ENCODE data around the gene DPYD.

DPYD gene

DNA sequence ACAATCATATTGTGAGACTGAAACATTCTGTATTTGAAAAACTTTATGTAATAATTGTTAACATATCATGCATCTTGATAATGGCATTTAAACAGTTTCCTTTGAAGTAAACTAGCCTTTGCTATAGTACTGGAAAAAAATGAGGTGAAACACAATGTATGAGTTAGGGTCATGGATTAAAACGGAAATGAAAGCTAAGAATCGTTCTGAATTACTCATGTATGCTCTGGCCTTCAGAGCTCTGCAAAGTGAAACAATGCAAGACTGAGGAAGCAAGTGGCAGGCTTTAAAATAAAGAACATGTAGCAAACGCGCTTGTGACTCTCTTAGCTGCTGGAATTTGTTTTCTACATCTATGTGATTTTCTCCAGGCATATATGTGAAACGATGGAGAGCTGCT lies 317.1 kb downstream of the DPYD start:
- no peak for DNase-seq

GRCh38 chr1:97603218-97603617 lies 317.6 kb downstream of the DPYD start:
- no peak for DNase-seq

DNA sequence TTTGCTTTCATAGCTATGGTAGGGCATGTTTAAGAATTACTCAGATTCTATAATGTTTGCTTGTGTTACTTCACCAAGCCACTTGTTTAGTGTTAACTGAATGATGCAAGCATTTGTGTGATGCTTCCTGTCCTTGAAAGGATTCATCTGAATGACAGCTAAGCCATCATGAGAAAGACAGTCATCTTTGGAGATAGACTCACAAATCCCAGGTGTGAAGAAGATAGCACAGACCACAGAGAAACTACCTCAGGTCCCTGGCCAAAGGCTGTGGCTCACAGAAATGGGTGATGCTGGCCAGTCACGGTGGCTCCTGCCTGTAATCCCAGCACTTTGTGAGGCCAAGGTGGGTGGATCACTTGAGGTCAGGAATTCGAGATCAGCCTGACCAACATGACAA lies 321.4 kb downstream of the DPYD start:
- no peak for DNase-seq

DNA sequence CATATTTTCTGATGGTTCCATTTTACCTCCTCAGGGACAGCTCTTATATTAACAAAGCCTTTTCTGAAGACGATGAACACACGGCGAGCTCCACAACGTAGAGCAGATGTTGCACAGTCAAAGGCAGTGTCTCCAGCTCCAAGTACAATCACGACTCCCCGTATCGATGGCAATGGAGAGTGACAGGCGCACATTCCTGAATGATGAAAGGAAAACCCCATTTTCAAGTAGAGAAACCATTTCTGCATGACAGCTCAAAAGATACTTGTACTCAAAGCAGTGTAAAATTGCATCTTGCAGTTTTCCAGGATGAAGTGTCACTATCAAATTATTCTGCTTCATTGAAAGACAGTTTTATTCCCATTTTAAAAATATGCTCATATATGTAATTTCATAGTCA lies 327.6 kb downstream of the DPYD start:
- no peak for DNase-seq

- DNase-seq = no peak
Observed at GRCh38 chr1:97588772-97589171, 332.1 kb downstream of the DPYD start.

GRCh38 chr1:97581614-97582051 lies 339.2 kb downstream of the DPYD start:
- no peak for DNase-seq

GRCh38 chr1:97577613-97578012 lies 343.2 kb downstream of the DPYD start:
- DNase-seq = no peak

DNA sequence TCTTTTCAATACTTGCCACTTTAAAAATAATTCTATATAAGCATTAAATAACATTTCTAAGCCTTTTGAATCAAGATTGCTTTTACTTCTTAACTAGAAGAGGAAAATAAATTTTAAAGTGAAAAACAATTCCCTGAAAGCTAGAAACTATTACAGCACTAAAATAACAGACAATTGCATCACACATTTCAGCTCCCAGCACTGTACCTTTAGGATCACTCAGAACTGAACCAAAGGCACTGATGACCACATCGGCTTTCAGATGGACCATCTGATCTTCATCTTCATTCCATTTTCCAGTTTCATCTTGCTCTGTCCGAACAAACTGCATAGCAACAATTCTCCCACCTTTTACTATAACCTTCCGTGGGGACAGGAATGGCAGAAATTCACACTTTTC lies 347.3 kb downstream of the DPYD start:
- no peak for DNase-seq

GRCh38 chr1:97572561-97572960 lies 348.3 kb downstream of the DPYD start:
- no peak for DNase-seq

- no peak for DNase-seq
Observed at GRCh38 chr1:97571760-97572159, 349.1 kb downstream of the DPYD start.

- DNase-seq = no peak
Observed at GRCh38 chr1:97570691-97571090, 350.1 kb downstream of the DPYD start.

GRCh38 chr1:97567000-97567749 lies 353.7 kb downstream of the DPYD start:
- DNase-seq = no peak

DNA sequence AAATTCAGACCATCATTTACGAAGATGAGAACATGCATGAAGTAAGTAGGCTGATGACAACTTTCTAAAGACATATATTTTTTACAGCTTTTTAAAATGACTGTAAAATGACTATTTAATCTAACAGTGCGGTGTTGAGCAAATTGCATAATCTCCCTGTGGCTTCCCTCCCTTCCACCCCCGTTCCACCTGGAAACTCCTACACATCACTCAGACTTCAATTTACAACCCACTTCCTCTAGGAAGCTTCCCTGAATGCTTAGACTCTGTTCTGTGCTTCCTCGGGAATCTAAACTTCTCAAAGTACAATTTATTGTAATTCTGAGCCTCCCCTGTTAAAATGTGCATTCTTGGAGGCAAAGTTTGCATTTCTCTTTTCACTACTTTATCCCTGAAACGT lies 354.9 kb downstream of the DPYD start:
- no peak for DNase-seq

DNA sequence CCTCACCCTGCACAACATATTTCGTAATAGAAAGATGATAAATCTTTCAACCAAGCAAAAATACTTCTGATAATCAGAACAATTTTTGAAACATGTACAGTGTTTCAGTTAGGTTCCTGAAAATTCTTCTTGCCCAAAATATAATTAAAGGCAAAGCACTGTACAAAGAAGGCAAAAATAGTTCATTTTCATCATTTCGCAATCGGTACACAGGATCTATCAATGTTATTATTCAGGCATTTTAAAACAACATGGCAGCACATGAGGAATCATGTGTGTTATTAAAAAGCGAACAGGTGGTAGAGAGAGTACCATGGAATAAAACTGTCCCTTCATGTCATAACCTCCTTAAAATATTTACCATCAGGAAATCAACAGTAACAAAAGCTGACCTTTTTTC lies 356.9 kb downstream of the DPYD start:
- no peak for DNase-seq

DNA sequence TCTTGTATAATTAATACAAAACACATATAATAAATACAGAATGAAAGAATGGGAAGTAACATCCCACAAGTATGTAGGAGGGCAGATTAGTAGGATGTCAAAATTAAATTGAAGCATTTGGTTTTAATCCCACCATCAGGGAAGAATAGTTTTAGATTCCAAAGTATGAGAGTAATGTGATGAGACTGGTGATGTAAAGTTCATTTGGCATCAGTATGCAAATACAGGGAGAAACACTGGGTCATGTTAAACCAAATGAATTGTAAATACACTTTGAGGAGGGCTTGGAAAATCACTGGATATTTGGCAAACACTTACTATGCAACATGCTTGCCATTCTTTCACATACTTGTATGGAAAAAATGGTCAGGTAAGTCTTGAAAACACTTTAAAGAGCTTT lies 358.8 kb downstream of the DPYD start:
- DNase-seq = no peak

GRCh38 chr1:97560714-97561113 lies 360.1 kb downstream of the DPYD start:
- no peak for DNase-seq

DNA sequence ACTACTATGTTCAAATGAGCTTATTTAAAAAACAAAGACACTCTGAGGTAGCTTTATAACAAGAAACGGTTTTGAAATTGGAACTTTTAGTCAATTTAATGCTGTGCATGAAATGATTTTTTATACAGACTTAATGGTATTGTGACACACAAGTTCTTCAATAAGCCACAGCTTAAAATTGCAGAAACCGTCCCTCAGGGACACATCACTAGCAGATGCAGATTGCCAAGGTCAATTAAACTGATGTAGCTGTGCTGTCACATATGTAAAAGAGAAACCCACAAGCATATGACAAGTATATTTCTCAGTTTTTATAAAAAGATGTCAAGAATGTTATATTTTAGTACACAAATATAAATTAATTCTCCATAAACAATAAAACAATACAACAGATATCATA lies 366.9 kb downstream of the DPYD start:
- DNase-seq = no peak

DNA sequence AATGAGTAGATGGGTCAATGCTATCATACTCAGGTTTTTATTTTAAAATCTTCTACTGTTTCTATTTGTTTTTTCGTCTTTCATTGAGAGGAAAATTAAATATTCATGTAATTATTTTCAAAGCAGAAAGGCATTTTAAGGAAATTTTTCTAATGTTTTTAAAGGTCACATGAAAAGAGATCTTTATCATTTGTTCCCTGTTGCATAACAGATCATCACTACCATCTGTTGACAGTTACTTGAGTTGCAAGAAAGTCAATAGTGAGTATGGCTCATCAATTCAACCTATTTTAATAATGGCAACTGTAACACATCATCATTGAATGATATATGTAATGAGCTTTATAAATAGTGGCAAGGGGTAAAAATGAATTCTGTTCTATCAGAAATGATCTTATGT lies 369.7 kb downstream of the DPYD start:
- no peak for DNase-seq

DNA sequence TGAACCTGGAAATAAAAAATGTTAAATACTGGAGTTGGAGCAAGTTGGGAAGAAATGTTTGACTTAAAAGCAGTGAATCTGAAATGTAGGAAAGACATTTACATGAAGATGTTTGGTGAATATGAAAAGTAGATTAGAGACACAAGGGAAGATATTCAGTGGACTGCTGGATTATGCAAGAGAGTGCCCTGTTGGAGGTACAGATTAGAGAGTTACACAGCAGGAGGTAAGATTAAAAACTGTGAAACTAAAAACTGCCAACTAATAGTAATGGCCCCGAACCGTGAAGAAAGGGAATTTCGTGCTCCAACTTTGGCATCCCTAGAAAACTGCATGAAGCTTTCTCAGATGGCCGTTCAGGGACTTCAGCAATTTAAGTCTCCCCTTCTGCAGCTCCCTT lies 375.4 kb downstream of the DPYD start:
- no peak for DNase-seq

DNA sequence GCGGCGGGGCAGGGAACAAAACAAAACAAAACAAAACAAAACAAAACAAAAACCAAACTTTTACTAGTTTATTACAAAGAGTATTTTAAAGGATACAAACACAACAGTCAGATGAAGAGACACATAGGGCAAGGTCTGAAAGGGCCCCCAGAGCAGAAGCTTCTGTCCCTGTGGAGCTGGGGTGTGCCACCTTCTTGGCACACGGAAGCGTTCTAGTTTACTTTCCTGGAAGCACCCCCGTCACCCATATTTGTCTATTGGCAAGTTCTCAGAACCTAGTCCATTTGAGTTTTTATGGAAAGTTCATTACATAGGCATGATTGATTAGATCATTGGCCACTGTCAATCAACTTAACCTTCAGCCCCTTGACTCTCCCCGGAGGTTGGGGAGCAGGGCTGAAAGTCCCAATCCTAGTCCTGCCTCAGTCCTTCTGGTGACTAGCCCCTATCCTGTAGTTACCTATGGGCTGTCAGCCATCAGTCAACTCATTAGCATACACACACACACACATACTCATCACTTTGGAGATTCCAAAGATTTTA lies 380.4 kb downstream of the DPYD start:
- no peak for DNase-seq

DNA sequence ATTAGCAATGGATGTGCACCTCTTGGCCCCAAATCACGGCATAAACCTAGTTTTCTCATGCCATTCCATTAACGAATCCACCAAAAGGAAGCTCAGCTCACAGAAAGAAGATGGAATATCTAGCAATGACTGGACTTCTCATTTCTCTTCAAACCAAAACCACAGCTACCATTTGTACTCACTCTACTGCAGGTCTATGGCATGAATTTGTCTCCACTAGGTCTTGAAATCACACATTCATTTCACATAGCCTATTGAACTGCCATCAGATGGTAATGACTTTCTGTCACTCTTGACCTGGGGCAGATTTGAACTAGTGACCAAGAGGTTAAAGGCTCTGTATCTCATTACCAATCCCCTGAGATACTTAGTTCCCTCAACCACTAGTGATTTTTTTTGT lies 382.7 kb downstream of the DPYD start:
- DNase-seq = no peak

DNA sequence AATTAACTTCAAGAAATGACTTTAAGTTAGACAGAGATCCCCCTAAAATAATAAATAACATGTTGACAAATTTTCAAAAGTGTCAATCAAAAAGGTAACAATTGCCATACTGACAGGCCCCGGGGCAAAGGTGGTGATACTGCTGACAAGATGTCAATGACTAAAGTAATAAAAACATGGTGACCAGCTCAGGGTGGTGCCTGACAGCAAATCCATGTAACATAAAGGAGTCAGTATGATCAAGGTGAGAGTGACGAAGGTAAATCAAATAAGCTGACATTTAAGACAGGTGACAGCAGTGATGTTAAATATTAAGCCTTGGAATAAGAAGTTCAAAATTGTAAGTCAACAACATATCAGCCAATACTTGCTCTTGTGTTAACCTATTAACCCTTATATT lies 387.5 kb downstream of the DPYD start:
- no peak for DNase-seq

DNA sequence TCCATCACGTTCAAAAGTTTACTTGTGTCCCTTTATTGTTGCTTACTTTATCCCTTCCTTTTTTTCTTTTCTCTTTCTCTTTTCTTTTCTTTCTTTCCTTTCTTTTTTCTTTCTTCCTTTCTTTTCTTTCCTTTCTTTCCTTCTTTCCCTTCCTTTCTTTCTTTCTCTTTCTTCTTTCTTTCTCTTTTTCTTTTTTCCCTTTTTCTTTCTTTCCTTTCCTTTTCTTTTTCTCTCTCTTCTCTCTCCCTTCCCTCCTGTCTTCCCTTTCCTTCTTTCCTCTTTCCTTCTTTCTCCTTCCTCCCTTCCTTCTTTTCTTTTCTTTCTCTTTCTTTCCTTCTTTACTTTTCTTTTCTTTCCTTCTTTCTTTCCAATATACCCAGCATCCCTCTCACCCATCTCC lies 391.2 kb downstream of the DPYD start:
- DNase-seq = no peak

DNA sequence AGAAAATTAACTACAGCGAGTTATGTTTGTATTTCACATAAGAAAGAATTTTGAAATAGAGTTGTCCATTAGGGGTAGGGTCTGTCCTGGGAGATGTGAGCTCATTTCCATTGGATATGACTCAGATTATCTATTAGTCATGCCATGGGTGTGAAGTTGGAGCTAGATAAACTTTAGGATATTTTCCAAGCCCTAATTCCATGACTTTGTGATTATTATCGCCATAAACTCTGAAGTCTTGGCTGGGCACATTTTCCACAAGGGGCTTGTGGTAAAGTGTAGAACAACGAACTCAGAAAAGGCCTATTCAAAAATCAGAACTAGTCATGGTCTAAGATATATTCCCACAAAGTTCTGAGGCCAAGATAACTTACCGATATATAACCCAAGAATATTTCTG lies 396.6 kb downstream of the DPYD start:
- no peak for DNase-seq

- no peak for DNase-seq
Observed at GRCh38 chr1:97516588-97516987, 404.2 kb downstream of the DPYD start.
